ENCODE data around the gene LEF1.

LEF1 gene

GRCh38 chr4:108003982-108004515 lies 164.7 kb downstream of the LEF1 start:
- no peak for DNase-seq (ENCODE audit: low read depth in 2 of 2, low spot score in 1 of 2)

DNA sequence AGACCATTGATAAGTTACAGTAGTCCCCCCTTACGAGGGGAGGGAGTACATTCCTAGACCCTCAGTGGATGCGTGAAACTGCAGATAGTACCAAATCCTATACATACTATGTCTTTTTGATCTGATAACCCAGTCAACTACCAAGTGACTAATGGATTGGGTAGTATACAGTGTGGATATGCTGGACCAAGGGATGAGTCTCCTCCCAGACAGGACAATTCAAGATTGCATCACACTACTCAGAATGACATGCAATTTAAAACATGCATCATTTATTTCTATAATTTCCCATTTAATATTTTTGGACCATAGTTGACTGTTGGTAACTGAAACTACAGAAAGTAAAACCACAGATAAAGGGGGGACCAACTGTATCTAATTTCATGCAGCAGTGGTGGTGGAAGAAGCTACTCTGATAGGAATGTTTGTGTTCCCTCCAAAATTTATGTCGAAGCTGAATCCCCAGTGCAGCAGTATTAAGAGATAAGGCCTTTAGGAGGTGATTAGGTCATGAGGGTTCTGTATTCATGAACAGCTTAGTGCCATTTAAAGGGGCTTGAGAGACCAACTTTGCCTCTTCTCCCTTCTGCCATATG lies 167.1 kb downstream of the LEF1 start:
- DNase-seq (ENCODE audit: low read depth in 2 of 2, low spot score in 1 of 2), result no peak

DNA sequence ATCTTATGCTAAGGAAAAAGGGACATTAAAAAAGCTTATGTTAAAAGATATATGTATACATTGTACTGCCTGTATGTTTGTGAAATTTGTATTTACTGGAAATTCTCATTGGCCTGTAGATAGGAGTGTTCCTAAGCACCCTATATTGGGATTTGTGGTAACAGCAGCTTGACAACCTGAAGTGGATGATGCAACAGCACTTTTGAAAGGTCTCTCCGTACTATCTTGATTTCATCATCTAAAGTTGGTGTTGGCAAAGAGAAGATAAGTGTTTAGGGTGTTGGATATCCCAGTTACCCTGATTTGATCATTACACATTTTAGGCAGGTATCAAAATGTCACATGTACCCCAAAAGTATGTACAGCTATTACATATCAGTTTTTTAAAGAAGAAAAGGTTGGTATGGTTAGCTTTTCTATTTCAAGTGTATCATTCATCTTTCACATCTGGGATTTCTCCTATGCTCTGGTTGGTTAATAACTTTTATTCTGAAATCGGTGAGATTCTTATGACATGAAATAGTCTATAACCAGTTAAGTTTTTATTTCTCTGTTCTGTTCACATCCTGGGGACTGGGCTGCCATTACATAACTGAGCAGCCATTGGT lies 168.7 kb downstream of the LEF1 start:
- DNase-seq (ENCODE audit: low read depth in 2 of 2, low spot score in 1 of 2), result no peak

DNA sequence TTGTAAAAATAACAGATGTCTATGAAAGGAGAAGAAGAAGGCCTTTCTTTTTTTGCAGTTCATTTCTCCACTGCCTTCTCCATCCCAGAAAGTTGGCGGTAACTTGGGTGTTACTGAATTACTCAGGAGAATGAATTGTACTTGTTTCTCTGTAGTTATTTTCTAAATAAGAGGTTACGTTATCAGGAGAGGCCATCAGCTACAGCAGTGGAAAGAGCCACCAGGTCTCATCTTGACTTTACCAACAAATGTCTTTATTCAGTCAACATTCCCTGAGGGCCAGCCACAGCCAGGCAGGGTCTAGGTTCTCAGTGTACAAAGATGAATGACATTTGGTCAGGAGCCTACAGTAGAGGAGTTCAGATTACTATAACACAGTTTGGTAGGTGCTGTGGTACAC lies 170.9 kb downstream of the LEF1 start:
- no peak for DNase-seq (ENCODE audit: low read depth in 2 of 2, low spot score in 1 of 2)

All from stimulated activated CD8-positive, alpha-beta memory T cell treated with anti-CD3 and anti-CD28 coated beads, Interleukin-4, amount 100 ng/mL, for 1 hour (primary cell).